Hematopoietic multipotent progenitor cell treated with erythropoietin and hydrocortisone succinate and interleukin-3 and kit ligand, for 6 days (in vitro differentiated cells): ENCODE results near the gene HMGB4.

Source experiments
- DNase-seq: peaks from one replicate; pipeline ENCODE4 v3.0.0-alpha.2; 2015

HMGB4 gene

DNA sequence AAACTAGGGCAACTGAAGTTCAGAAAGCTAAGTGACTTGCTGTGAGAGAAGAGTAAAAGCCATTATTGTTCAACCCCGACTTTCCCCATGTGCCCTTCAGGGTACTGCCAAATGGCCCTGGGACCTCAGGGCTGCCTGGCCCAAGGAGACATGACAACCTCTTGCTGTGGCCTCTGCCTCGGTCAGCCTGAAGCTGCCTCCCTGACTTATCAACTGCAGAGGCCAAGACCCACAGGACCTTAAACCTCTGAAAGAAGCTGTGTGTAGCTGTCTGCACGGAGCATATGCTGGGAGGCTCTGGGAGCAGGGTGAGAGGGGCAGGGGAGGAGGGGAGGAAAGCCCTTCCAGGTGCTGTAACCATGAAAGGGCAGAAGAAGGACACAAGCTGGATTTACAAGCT is 35.9 kb downstream of the HMGB4 start:
- DNase-seq, result no peak

- DNase-seq, result peak; percentile 30
These were observed 38.8 kb downstream of the HMGB4 start for GRCh38 chr1:33902486-33903209.

- DNase-seq, result peak; percentile 6
These were observed 39.3 kb downstream of the HMGB4 start for GRCh38 chr1:33903210-33903589.

GRCh38 chr1:33905241-33905640 is 41.4 kb downstream of the HMGB4 start:
- DNase-seq, result no peak

DNA sequence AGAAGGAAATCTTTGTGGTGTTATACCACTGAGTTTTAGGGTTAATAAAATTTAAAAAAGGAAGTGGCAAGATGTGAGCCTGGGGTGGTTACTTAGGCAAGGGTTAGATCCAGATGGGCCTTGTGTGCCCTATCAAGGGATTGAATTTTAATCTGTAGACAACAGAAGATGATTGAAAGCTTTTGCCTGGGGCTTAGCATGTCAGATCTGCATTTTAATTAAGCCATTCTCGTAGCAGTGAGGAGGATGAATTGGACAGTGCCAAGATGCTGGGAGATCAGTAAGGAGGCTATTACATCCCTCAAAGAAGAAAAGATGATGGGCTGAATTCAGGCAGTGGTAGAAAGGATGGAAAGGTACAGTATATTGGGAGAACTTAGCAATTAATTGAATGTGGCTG is 42.3 kb downstream of the HMGB4 start:
- DNase-seq, result no peak

- DNase-seq, result no peak
These were observed 44.6 kb downstream of the HMGB4 start for GRCh38 chr1:33908324-33908956.
